HG03103 (cell line): Measurements from ENCODE around the gene PGM5.

Experiments
- ATAC-seq: cut with Tn5 transposase; IDR thresholded peaks from one replicate; pipeline ENCODE4 v1.9.1; 2021; ENCODE audit warnings: low read depth; ENCODE audit not compliant: unreplicated experiment

Gene PGM5

GRCh38 chr9:68530618-68531017 lies 174.2 kb downstream of the PGM5 start:
- ATAC-seq, result no peak

GRCh38 chr9:68532131-68532530 lies 175.7 kb downstream of the PGM5 start:
- no peak for ATAC-seq

- no peak for ATAC-seq
Measured at GRCh38 chr9:68533678-68534077, 177.3 kb downstream of the PGM5 start.

GRCh38 chr9:68536876-68537615 lies 180.6 kb downstream of the PGM5 start:
- no peak for ATAC-seq

- ATAC-seq, result no peak
Measured at GRCh38 chr9:68537616-68537880, 181.1 kb downstream of the PGM5 start.

- no peak for ATAC-seq
Measured at GRCh38 chr9:68538200-68538599, 181.8 kb downstream of the PGM5 start.

GRCh38 chr9:68540712-68541535 lies 184.5 kb downstream of the PGM5 start, which contains the start of gene TMEM252:
TSS of gene TMEM252 (minus strand) at chr9:68540883. CDS start at chr9:68540814, 69 bp downstream.
- no peak for ATAC-seq

- ATAC-seq, result no peak
Measured at GRCh38 chr9:68541568-68541967, 185.2 kb downstream of the PGM5 start.

GRCh38 chr9:68545033-68545705 lies 188.8 kb downstream of the PGM5 start:
- ATAC-seq, result peak; percentile 46

GRCh38 chr9:68546596-68547390 lies 190.4 kb downstream of the PGM5 start:
- ATAC-seq, result peak; percentile 68

GRCh38 chr9:68547417-68547816 lies 191.0 kb downstream of the PGM5 start:
- ATAC-seq, result no peak

- ATAC-seq, result no peak
Measured at GRCh38 chr9:68548241-68548640, 191.8 kb downstream of the PGM5 start.

- ATAC-seq, result no peak
Measured at GRCh38 chr9:68551191-68551590, 194.8 kb downstream of the PGM5 start.

- no peak for ATAC-seq
Measured at GRCh38 chr9:68552700-68553476, 196.5 kb downstream of the PGM5 start.

- no peak for ATAC-seq
Measured at GRCh38 chr9:68555437-68556150, 199.2 kb downstream of the PGM5 start.

- no peak for ATAC-seq
Measured at GRCh38 chr9:68558545-68558944, 202.1 kb downstream of the PGM5 start.

GRCh38 chr9:68560071-68560844 lies 203.8 kb downstream of the PGM5 start:
- no peak for ATAC-seq

GRCh38 chr9:68562461-68562860 lies 206.1 kb downstream of the PGM5 start:
- no peak for ATAC-seq

GRCh38 chr9:68567565-68567964 lies 211.2 kb downstream of the PGM5 start:
- ATAC-seq, result no peak
